ENCODE results near the gene GPRIN3.
"Not testable (repeated sequence)": the region's sequence is repeated elsewhere in the genome, so short reads cannot be mapped to it uniquely, and the experiment has no call there.

GPRIN3 gene

DNA sequence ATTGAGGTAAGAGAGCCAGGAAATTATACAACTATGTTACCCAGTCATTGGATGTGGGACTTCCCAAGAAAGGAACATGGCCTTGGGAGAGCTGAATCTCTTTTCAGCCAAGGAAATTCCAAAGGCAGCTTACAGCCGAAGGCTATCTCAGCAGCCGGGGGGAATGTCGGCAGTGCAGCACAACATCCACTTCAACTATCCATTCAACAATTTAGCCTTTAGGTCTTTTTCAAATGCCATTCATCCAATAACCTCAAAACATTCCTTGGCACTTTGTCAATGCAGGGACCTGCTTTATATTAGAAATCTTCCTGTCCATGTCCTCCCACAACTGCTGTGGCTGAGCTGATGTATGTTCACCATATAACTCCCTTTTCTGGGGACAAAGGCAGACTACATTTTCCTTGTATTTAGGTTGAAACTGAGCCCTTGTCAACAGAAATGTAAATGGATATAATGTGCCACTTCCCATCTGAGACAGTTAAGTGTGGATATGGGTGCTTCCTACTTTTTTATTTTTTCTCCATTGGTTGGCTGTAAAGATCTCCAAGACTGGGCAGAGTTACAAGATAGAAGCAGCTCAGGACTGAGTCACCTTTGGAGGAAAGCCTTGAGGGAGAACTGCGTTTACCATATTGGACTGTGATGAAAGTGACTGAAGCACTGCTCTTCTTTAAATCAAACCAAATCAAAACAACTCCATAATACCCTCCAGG lies 94.8 kb downstream of the GPRIN3 start:
- no peak for DNase-seq

DNA sequence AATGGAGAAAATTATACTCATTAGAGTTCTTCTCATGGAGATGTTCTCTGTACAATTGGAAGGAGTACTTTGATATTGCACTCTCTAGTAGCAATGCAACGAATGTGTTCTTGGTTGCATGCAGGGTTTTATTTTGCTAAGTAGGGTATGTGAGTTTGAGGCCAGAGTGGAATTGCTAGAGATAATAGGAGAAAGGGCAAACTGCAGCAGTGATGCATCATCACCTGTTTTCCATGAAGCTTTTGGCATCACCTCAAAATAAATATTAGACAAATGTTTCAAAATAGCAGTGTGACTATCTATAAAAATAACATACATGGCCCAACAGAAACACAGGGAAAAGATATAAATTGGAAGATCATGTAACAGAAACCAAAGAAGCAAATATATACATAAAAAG lies 103.0 kb downstream of the GPRIN3 start:
- DNase-seq, result no peak

DNA sequence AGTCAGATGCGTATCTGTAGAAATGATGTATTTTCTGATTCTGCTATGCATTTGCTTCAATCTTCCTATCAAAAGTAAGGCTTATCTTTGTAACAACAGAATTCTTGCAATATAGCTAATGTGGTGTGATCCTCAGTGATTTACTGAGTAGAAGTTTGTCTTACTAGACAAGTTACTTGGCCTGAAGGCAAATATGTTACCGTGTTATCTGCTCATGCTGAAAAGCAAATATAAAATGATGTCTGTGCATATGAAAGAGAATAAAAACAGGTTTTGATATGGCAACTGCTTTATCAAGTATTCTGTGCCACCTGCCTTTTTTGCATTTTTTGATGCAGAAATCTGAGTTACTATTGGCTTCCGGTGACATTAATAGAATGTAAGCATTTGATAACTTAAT lies 103.7 kb downstream of the GPRIN3 start:
- no peak for DNase-seq

DNA sequence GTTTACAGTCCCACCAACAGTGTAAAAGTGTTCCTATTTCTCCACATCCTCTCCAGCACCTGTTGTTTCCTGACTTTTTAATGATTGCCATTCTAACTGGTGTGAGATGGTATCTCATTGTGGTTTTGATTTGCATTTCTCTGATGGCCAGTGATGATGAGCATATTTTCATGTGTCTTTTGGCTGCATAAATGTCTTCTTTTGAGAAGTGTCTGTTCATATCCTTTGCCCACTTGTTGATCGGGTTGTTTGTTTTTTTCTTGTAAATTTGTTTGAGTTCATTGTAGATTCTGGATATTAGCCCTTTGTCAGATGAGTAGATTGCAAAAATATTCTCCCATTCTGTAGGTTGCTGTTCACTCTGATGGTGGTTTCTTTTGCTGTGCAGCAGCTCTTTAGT lies 108.2 kb downstream of the GPRIN3 start:
- not testable (repeated sequence) for DNase-seq

DNA sequence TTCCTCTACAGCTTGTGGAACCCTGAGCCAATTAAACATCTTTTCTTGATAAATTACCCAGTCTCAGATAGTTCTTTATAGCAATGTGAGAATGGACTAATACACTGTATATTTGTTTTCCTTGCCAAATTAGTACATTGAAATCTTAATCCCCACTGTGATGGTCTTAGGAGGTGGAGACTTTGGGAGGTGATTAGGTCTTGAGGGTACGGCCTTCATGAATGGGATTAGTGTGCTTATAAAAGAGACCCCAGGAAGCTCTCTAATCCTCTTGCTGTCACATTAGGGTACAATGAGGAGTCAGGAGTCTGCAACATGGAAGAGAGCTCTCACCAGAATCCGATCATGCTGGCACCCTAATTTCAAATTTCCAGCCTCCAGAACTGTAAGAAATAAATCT lies 109.7 kb downstream of the GPRIN3 start:
- no peak for DNase-seq

DNA sequence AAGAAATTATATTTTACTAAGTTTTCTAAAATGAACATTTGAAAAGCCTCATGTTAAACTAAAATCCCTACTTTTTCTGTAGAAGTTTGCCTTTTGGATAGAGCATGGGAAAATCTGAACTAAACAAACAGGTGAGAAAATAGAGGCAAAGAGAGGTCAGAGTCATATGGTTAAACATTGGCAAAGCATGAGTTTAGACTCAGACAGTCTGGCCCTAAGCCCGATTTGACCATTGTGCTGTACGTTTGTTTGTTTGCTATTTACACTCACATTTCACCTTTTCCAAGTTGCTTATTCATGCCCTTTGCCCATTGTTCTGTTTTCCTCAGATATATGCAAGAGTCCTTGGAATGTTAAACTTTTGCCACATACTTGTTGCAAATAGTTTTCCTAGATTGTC lies 110.9 kb downstream of the GPRIN3 start:
- DNase-seq, result no peak

DNA sequence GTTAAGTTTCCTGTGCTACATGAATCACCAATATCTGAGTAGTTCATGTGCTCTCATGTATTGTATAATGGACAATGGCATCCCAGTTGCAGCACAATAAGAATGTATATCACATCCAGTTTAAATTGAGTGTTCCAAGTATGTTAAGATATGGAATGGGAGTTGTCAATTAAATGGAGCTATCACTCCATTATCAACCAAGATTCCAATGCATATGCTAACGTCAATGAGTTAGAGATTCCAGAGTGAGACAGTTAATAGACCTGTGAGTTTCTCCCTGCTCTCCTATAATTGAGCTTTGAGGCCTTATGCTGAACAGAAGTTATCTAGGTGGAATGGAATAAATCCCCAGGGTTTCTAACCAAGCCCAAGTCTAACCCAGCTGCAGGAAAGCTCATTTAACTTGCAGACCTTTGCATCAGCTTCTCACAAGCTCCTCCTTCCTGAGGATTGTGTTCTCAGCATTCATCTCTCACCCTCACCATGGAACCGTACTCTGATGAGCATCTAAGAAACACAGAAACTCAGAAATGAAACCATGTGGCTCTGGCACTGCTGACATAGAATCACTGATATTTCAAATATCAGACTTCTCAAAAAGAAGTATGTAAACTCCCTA lies 111.4 kb downstream of the GPRIN3 start:
- DNase-seq, result no peak

DNA sequence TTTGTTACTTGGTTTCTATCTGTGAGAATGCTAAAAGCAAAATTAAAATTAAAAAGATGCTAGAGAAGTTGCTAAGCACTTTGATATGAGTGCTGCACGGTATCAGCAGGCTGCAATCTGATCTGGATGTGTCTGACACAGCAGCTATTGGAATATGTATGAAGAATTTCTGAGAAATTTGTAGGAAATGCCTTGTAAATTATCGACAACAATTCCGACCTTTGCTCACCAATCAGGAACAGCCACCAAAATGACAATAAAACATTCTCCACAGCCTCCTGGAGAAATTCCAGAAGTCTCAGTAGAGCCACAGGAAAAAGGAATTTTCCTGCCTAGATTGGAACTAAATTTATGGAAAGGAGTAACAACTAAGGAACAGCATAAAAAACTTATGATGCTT lies 113.8 kb downstream of the GPRIN3 start:
- DNase-seq, result no peak

All from KG1 (cell line).